Endothelial cell (in vitro differentiated cells): ENCODE results near the gene SLC7A1. TPM values are rescaled to one million over a fixed set of nuclear protein-coding genes. Genes with fewer than 3 reads are reported as not detected.
A peak's percentile ranks its signal among the peaks of the same experiment; 100 is the strongest.

ENCODE experiments used
- DNase-seq: peaks from one replicate; pipeline ENCODE4 v3.0.0; 2021; ENCODE audit warnings: low spot score
- H3K27ac Mint-ChIP-seq: one replicate; pipeline ENCODE4 v1.8.0; 2021; ENCODE audit warnings: mixed read lengths, inconsistent platforms; ENCODE audit not compliant: unreplicated experiment
- H3K27me3 Mint-ChIP-seq: one replicate; pipeline ENCODE4 v1.8.0; 2021; ENCODE audit warnings: mild to moderate bottlenecking, moderate library complexity, mixed read lengths, inconsistent platforms; ENCODE audit not compliant: unreplicated experiment
- H3K36me3 Mint-ChIP-seq: one replicate; pipeline ENCODE4 v1.8.0; 2021; ENCODE audit warnings: mild to moderate bottlenecking, low read depth, mixed read lengths, inconsistent platforms; ENCODE audit not compliant: unreplicated experiment
- H3K4me1 Mint-ChIP-seq: one replicate; pipeline ENCODE4 v1.8.0; 2021; ENCODE audit warnings: mild to moderate bottlenecking, mixed read lengths, inconsistent platforms; ENCODE audit not compliant: unreplicated experiment
- H3K4me3 Mint-ChIP-seq: one replicate; pipeline ENCODE4 v1.8.0; 2021; ENCODE audit warnings: mild to moderate bottlenecking, mixed read lengths, inconsistent platforms; ENCODE audit not compliant: unreplicated experiment
- H3K9me3 Mint-ChIP-seq: one replicate; pipeline ENCODE4 v1.8.0; 2021; ENCODE audit warnings: mixed read lengths, inconsistent platforms; ENCODE audit not compliant: unreplicated experiment
- CTCF ChIP-seq: fragments of 200-600 bp; sonication (generic); IDR thresholded peaks from one replicate; pipeline ENCODE4 v1.5.0; 2021; ENCODE audit warnings: antibody characterized with exemption; ENCODE audit not compliant: unreplicated experiment
- total RNA-seq: library from RNA; stranded (reverse); fragmentation: NEBNext Ultra II Directional; extraction: Animal tissue kit (Norgen Biotek cat#: 25700); gene quantifications from one replicate; pipeline ENCODE4 v1.2.1, GENCODE V29; 2021; ENCODE audit not compliant: unreplicated experiment

Gene SLC7A1
- total RNA-seq, 1 donor from 2014 or later: 17.4 TPM

- Mint-ChIP-seq H3K27ac (no peak overlapping the region), H3K36me3 (no peaks in the 10 kb centered on the region), H3K4me1 (peaks cover 27% of the 10 kb centered on the region), H3K9me3 (no peaks in the 10 kb centered on the region), H3K4me3 (no peak overlapping the region), H3K27me3 (peaks cover 1% of the 10 kb centered on the region)
- no peak for DNase-seq
- TF ChIP-seq CTCF: no peak
Observed at GRCh38 chr13:29564373-29564772, 31.1 kb downstream of the SLC7A1 start.

- Mint-ChIP-seq H3K4me1 (peaks cover 27% of the 10 kb centered on the region), H3K4me3 (no peak overlapping the region), H3K9me3 (no peaks in the 10 kb centered on the region), H3K27me3 (peaks cover 1% of the 10 kb centered on the region), H3K27ac (peak overlapping the region; percentile 64), H3K36me3 (no peaks in the 10 kb centered on the region)
- TF ChIP-seq CTCF: no peak
- no peak for DNase-seq
Observed at GRCh38 chr13:29563941-29564340, 31.5 kb downstream of the SLC7A1 start.

- no peak overlapping the region for H3K27ac Mint-ChIP-seq
- H3K4me3 Mint-ChIP-seq: no peak overlapping the region
- DNase-seq: no peak
Observed at GRCh38 chr13:29562786-29563438, 32.6 kb downstream of the SLC7A1 start.

DNA sequence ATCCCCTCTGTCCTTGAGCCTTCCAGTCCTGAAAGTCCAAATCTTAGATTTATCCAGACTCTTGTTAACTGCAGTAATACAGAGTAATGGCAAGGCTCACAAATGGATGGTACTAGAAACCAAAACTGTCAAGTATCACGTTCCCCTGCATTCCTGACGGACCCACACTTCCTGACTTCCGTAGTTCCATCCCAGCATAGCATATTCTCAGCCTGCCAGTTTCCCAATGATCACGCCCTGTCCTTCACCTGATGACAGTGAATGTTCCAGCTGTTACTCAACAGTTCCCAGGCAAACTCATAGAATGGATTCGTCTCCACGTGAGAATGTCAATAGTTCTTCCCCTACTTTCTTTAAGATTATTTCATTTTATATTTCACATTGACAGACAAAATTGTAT, 33.6 kb downstream of the SLC7A1 start:
- Mint-ChIP-seq H3K9me3 (no peaks in the 10 kb centered on the region), H3K4me1 (peaks cover 31% of the 10 kb centered on the region), H3K4me3 (no peak overlapping the region), H3K36me3 (no peaks in the 10 kb centered on the region), H3K27me3 (peaks cover 3% of the 10 kb centered on the region), H3K27ac (no peak overlapping the region)
- no peak for TF ChIP-seq CTCF
- DNase-seq: no peak

More at GRCh38 chr13:29562786-29563438, 32.6 kb downstream of the SLC7A1 start:
- no peak for TF ChIP-seq CTCF
- Mint-ChIP-seq H3K4me1 (peaks cover 27% of the 10 kb centered on the region), H3K27me3 (peaks cover 1% of the 10 kb centered on the region), H3K9me3 (no peaks in the 10 kb centered on the region), H3K36me3 (no peaks in the 10 kb centered on the region)

- H3K36me3 Mint-ChIP-seq: peaks cover 5% of the 10 kb centered on the region
- no peak overlapping the region for H3K27ac Mint-ChIP-seq
- no peak for DNase-seq
- peaks cover 4% of the 10 kb centered on the region for H3K4me1 Mint-ChIP-seq
- no peak overlapping the region for H3K4me3 Mint-ChIP-seq
- no peak for TF ChIP-seq CTCF
- no peaks in the 10 kb centered on the region for H3K9me3 Mint-ChIP-seq
- peaks cover 2% of the 10 kb centered on the region for H3K27me3 Mint-ChIP-seq
Observed at GRCh38 chr13:29556742-29557141, 38.7 kb downstream of the SLC7A1 start.
